H1 (cell line): ENCODE data around the gene SGMS1. TPM values are rescaled to one million over a fixed set of nuclear protein-coding genes. Genes with fewer than 3 reads are reported as not detected.

Source experiments
- CTCF ChIA-PET: fragments of 300-600 bp; sonication (Branson Sonifier 250); formaldehyde crosslinking; loops from one replicate; lab custom pipeline; 2021; ENCODE audit not compliant: partially characterized antibody; lab: Charles Lee
- POLR2A ChIA-PET: fragments of 300-600 bp; sonication (Branson Sonifier 250); formaldehyde crosslinking; loops from one replicate; lab custom pipeline; 2021; ENCODE audit warnings: inconsistent platforms; ENCODE audit not compliant: partially characterized antibody; lab: Charles Lee
- DNase-seq, 2 experiments: peaks; one replicate each; pipeline versions ENCODE4 v3.0.0 to v3.0.0-alpha.2; 2010 to 2022; ENCODE audit warnings: low spot score in 2 of 2, low read depth in 1 of 2, mixed read lengths in 1 of 2
- FAIRE-seq: peaks from 2 replicates; lab custom pipeline; 2011; peaks lifted over from hg19 to GRCh38; lab: Jason Lieb, UNC
- H2AFZ ChIP-seq: 2 replicates; pipeline ENCODE4 v1.8.1; 2012; ENCODE audit warnings: low read length, inconsistent platforms
- H2AK5ac ChIP-seq: 2 replicates; pipeline ENCODE4 v1.6.1; 2013; ENCODE audit warnings: low read depth, low read length
- H2BK120ac ChIP-seq: replicated peaks from 2 replicates; pipeline ENCODE3; 2013; ENCODE audit warnings: low read depth, low read length, inconsistent platforms
- H2BK12ac ChIP-seq: 2 replicates; pipeline ENCODE4 v1.6.1; 2013; ENCODE audit warnings: low read depth, low read length
- H2BK15ac ChIP-seq: 2 replicates; pipeline ENCODE4 v1.6.1; 2013; ENCODE audit warnings: low read length
- H2BK20ac ChIP-seq: 2 replicates; pipeline ENCODE4 v1.6.1; 2013; ENCODE audit warnings: low read length
- H2BK5ac ChIP-seq: 2 replicates; pipeline ENCODE4 v1.6.1; 2013; ENCODE audit warnings: low read depth, low read length
- H3K14ac ChIP-seq: 2 replicates; pipeline ENCODE4 v1.6.1; 2013; ENCODE audit warnings: inconsistent platforms; ENCODE audit not compliant: insufficient read length
- H3K18ac ChIP-seq: 2 replicates; pipeline ENCODE4 v1.6.1; 2013; ENCODE audit warnings: low read length; ENCODE audit errors: extremely low read depth
- H3K23ac ChIP-seq: 2 replicates; pipeline ENCODE4 v1.6.1; 2013; ENCODE audit warnings: inconsistent platforms; ENCODE audit not compliant: insufficient read length
- H3K23me2 ChIP-seq: 2 replicates; pipeline ENCODE4 v1.6.1; 2013; ENCODE audit warnings: low read depth, low read length
- H3K27ac ChIP-seq: 2 replicates; pipeline ENCODE4 v1.6.1; 2011; ENCODE audit warnings: low read depth, low read length, inconsistent platforms
- H3K27me3 ChIP-seq, 4 experiments: replicated peaks in 1 of 4; 1 replicate in 1 of 4; 2 replicates in 3 of 4; pipeline versions ENCODE4 v1.6.1 to v1.8.1; 2011 to 2013; ENCODE audit warnings: low read length in 3 of 4, mild to moderate bottlenecking in 3 of 4, inconsistent platforms in 2 of 4, mixed read lengths in 2 of 4, moderate library complexity in 1 of 4; ENCODE audit not compliant: control insufficient read depth in 3 of 4, insufficient read depth in 3 of 4; ENCODE audit errors: extremely low read depth in 1 of 4
- H3K36me3 ChIP-seq, 4 experiments: 2 replicates each; pipeline versions ENCODE4 v1.6.1 to v1.8.1; 2011 to 2013; ENCODE audit warnings: mild to moderate bottlenecking in 4 of 4, low read length in 3 of 4, moderate library complexity in 2 of 4, control low read depth in 1 of 4, inconsistent platforms in 1 of 4; ENCODE audit not compliant: insufficient read depth in 4 of 4, control insufficient read depth in 2 of 4
- H3K4ac ChIP-seq: replicated peaks from 2 replicates; pipeline ENCODE3; 2013; ENCODE audit warnings: low read length, low read depth, mixed read lengths, inconsistent platforms; ENCODE audit not compliant: insufficient read length
- H3K4me1 ChIP-seq, 4 experiments: replicated peaks in 1 of 4; 1 replicate in 1 of 4; 2 replicates in 3 of 4; pipeline versions ENCODE4 v1.6.1 to v1.8.1; 2011 to 2013; ENCODE audit warnings: low read length in 3 of 4, inconsistent platforms in 2 of 4, mixed read lengths in 1 of 4; ENCODE audit not compliant: insufficient read depth in 4 of 4, control insufficient read depth in 3 of 4
- H3K4me2 ChIP-seq, 2 experiments: 2 replicates each; pipeline versions ENCODE4 v1.6.1 to v1.8.1; 2011 to 2013; ENCODE audit warnings: low read depth in 2 of 2, low read length in 2 of 2, control low read depth in 1 of 2, inconsistent platforms in 1 of 2, mild to moderate bottlenecking in 1 of 2; ENCODE audit not compliant: insufficient read depth in 1 of 2
- H3K4me3 ChIP-seq, 4 experiments: fragments of 200-600, 300-600 bp in 1 of 4; sonication (generic), shearing (Covaris generic), sonication (Bioruptor Twin) in 1 of 4; 2 replicates each; pipeline versions ENCODE4 v1.5.1 to v1.8.1; 2011 to 2016; ENCODE audit warnings: low read length in 4 of 4, low read depth in 3 of 4, control low read depth in 2 of 4, inconsistent platforms in 2 of 4, mild to moderate bottlenecking in 2 of 4, mixed read lengths in 1 of 4, moderate library complexity in 1 of 4; ENCODE audit not compliant: insufficient read depth in 2 of 4; ENCODE audit errors: extremely low read depth in 1 of 4
- H3K56ac ChIP-seq: replicated peaks from 2 replicates; pipeline ENCODE3; 2013; ENCODE audit warnings: low read depth, mild to moderate bottlenecking, mixed read lengths, low read length, inconsistent platforms; ENCODE audit not compliant: insufficient read length
- H3K79me1 ChIP-seq: 2 replicates; pipeline ENCODE4 v1.6.1; 2013; ENCODE audit warnings: low read depth, low read length, control low read depth
- H3K79me2 ChIP-seq, 2 experiments: 2 replicates each; pipeline versions ENCODE4 v1.6.1 to v1.8.1; 2012 to 2013; ENCODE audit warnings: low read length in 2 of 2, mild to moderate bottlenecking in 2 of 2, inconsistent platforms in 1 of 2; ENCODE audit not compliant: insufficient read depth in 2 of 2, control insufficient read depth in 1 of 2
- H3K9ac ChIP-seq, 4 experiments: replicated peaks in 1 of 4; 1 replicate in 1 of 4; 2 replicates in 3 of 4; pipeline versions ENCODE4 v1.6.1 to v1.8.1; 2011 to 2013; ENCODE audit warnings: low read depth in 3 of 4, low read length in 3 of 4, control low read depth in 2 of 4, mild to moderate bottlenecking in 2 of 4, moderate library complexity in 2 of 4, inconsistent platforms in 1 of 4; ENCODE audit errors: extremely low read depth in 1 of 4
- H3K9me3 ChIP-seq, 2 experiments: 2 replicates each; pipeline versions ENCODE4 v1.6.1 to v1.8.1; 2012 to 2013; ENCODE audit warnings: mild to moderate bottlenecking in 2 of 2, moderate library complexity in 2 of 2, control low read depth in 1 of 2, inconsistent platforms in 1 of 2, low read depth in 1 of 2, low read length in 1 of 2, mixed read lengths in 1 of 2; ENCODE audit not compliant: insufficient read depth in 2 of 2
- H4K20me1 ChIP-seq, 2 experiments: replicated peaks in 1 of 2; 2 replicates each; pipeline versions ENCODE3 to v1.8.1; 2011 to 2013; ENCODE audit warnings: inconsistent platforms in 2 of 2, low read length in 2 of 2, mild to moderate bottlenecking in 1 of 2; ENCODE audit not compliant: insufficient read depth in 2 of 2, control insufficient read depth in 1 of 2
- H4K5ac ChIP-seq: 2 replicates; pipeline ENCODE4 v1.6.1; 2013; ENCODE audit warnings: low read length, low read depth, mixed read lengths, inconsistent platforms; ENCODE audit not compliant: insufficient read length
- H4K8ac ChIP-seq: 2 replicates; pipeline ENCODE4 v1.8.0; 2013; ENCODE audit warnings: mild to moderate bottlenecking, moderate library complexity, low read length, inconsistent platforms; ENCODE audit not compliant: insufficient read depth; ENCODE audit errors: extremely low read depth
- H4K91ac ChIP-seq: replicated peaks from 2 replicates; pipeline ENCODE3; 2013; ENCODE audit warnings: low read length, mixed read lengths, inconsistent platforms; ENCODE audit not compliant: insufficient read length
- CREB1 ChIP-seq: IDR thresholded peaks from 2 replicates; pipeline ENCODE4 v1.6.1; 2012; ENCODE audit warnings: inconsistent platforms
- SP1 ChIP-seq: IDR thresholded peaks from 2 replicates; pipeline ENCODE4 v1.6.1; 2011; ENCODE audit warnings: low read depth, low read length
- TAF7 ChIP-seq: optimal IDR thresholded peaks from 2 replicates; pipeline ENCODE3; 2011; ENCODE audit warnings: low read depth, mild to moderate bottlenecking, inconsistent platforms, low read length, moderate library complexity, borderline replicate concordance
- WGBS, 2 experiments: shearing (Covaris generic) in 1 of 2; methylation state at CpG; one replicate each; pipeline versions ENCODE4 v1.1.6 to v1.1.7; 2013 to 2015; ENCODE audit warnings: low lambda C conversion rate in 2 of 2, mixed read lengths in 2 of 2, inconsistent platforms in 1 of 2, low coverage in 1 of 2, missing lambda C conversion rate in 1 of 2; ENCODE audit not compliant: insufficient replicate concordance in 2 of 2, insufficient coverage in 1 of 2, insufficient read length in 1 of 2; ENCODE audit errors: extremely low coverage in 1 of 2, missing lambda C conversion rate in 1 of 2; 5-methylcytosine and 5-hydroxymethylcytosine counted together
- polyA plus RNA-seq, 7 experiments: library from polyadenylated mRNA; depleted of rRNA in 3 of 7; stranded (reverse) in 5 of 7; unstranded in 2 of 7; fragments of >200 nt in 5 of 7; fragments of 200-250 nt in 2 of 7; gene quantifications; 1 replicate in 5 of 7; 2 replicates in 1 of 7; 4 replicates in 1 of 7; pipeline versions ENCODE4 v1.2.1 to v1.2.3, GENCODE V29; 2011 to 2013; ENCODE audit warnings: missing spikeins in 2 of 7, mixed read lengths in 2 of 7
- total RNA-seq: library from RNA; stranded (reverse); fragmentation: NEBNext Ultra II Directional; extraction: Animal tissue kit (Norgen Biotek cat#: 25700); gene quantifications from 2 replicates; pipeline ENCODE4 v1.2.1, GENCODE V29; 2021

SGMS1 gene
- total and polyA plus RNA-seq, 2 of the 8 experiments (the other 6 are each of a cell fraction or from before 2014, with no cell fraction given) = 6.0 to 15.6 TPM

- H2BK5ac ChIP-seq = no peak overlapping the region
- H3K9ac ChIP-seq = no peak overlapping the region
- H3K79me1 ChIP-seq = no peaks in the 10 kb centered on the region
- H2BK12ac ChIP-seq = no peak overlapping the region
- no peaks in the 10 kb centered on the region for H3K23me2 ChIP-seq
- no peak overlapping the region for H2BK15ac ChIP-seq
- TF ChIP-seq TAF7 = no peak
- TF ChIP-seq CREB1 = no peak
- no peak for TF ChIP-seq SP1
- no peak overlapping the region for H3K18ac ChIP-seq
- no peak overlapping the region for H3K14ac ChIP-seq
- no peak overlapping the region for H3K4me3 ChIP-seq
- H3K4me2 ChIP-seq = no peak overlapping the region
- CTCF ChIA-PET = interaction anchor here (0.6 to 1.2 kb wide), 2 partner anchors 65 to 253 kb away, joined by 3 read pairs; no protein-coding TSS in a partner anchor
- no peak for FAIRE-seq
- no peak overlapping the region for H3K56ac ChIP-seq
- no peak overlapping the region for H2BK120ac ChIP-seq
- H3K4me1 ChIP-seq = peaks cover 0 to 2% (median 0%) of the 10 kb centered on the region in 4 experiments; a peak in 1 of 7 replicates
- no peaks in the 10 kb centered on the region for H4K20me1 ChIP-seq
- H4K5ac ChIP-seq = no peak overlapping the region
- DNase-seq = no peak
- 79% methylated on average over 4 of the region's 4 CpGs; no CpG with 5 or more reads in 1 of the 2 experiments for WGBS, 2 experiments
- H3K9me3 ChIP-seq = peaks cover 4% of the 10 kb centered on the region in 2 experiments; a peak in 2 of 4 replicates
- H3K23ac ChIP-seq = no peak overlapping the region
- no peak overlapping the region for H3K4ac ChIP-seq
- H2AFZ ChIP-seq = no peak overlapping the region
- H3K36me3 ChIP-seq = no peaks in the 10 kb centered on the region; a peak in 1 of 8 replicates
- H3K79me2 ChIP-seq = peaks cover 0 to 4% of the 10 kb centered on the region in 2 experiments; a peak in 2 of 4 replicates
- no peak overlapping the region for H4K91ac ChIP-seq
- no peak overlapping the region for H3K27ac ChIP-seq
- H2AK5ac ChIP-seq = no peak overlapping the region
- no peak overlapping the region for H4K8ac ChIP-seq
- POLR2A ChIA-PET = no interaction called here
- H2BK20ac ChIP-seq = no peak overlapping the region
- H3K27me3 ChIP-seq = no peaks in the 10 kb centered on the region
Observed at GRCh38 chr10:50477287-50478203, 146.2 kb downstream of the SGMS1 start.
